ENCODE results near the gene PPM1J. TPM values are rescaled to one million over a fixed set of nuclear protein-coding genes. Genes with fewer than 3 reads are reported as not detected.

The PPM1J gene
- total and polyA plus RNA-seq, 9 of the 15 experiments (the other 6 are each of a cell fraction or from before 2014, with no cell fraction given): 0.25 to 10.5 (median 4.2) TPM

- Histone ChIP-seq H3K27me3 (ENCODE audit: control insufficient read depth in 2 of 2, insufficient read depth in 2 of 2, low read length in 2 of 2) (no peaks in the 10 kb centered on the region), H3K79me2 (ENCODE audit: control insufficient read depth, insufficient read depth, low read length) (peaks cover 31% of the 10 kb centered on the region), H3K27ac (ENCODE audit: extremely low read depth, low read depth, low read length) (peak overlapping the region; percentile 97; the same call in 2 of the 3 replicates), H3K4me3 (no peak overlapping the region), H3K9me1 (ENCODE audit: control insufficient read depth, insufficient read depth, low read length) (no peaks in the 10 kb centered on the region), H4K20me1 (replicated peaks; ENCODE audit: control insufficient read depth, insufficient read depth, low read length) (no peaks in the 10 kb centered on the region), H3K9me3 (replicated peaks; ENCODE audit: control insufficient read depth, insufficient read depth, low read depth, low read length) (no peaks in the 10 kb centered on the region), H3K36me3 (ENCODE audit: control insufficient read depth, insufficient read depth, low read length) (peaks cover 85% of the 10 kb centered on the region), H3K4me1 (replicated peaks in 1 of 2; ENCODE audit: control insufficient read depth in 2 of 2, insufficient read depth in 2 of 2, low read length in 2 of 2) (peaks cover 64 to 71% of the 10 kb centered on the region in 2 experiments), H3K9ac (ENCODE audit: insufficient read depth in 1 of 2, low read depth in 2 of 2, low read length in 2 of 2) (peak overlapping the region in 1 of 2 experiments; percentile 56; a peak in 2 of 4 replicates), H3K4me2 (ENCODE audit: insufficient read depth, low read length) (no peak overlapping the region), H2AFZ (ENCODE audit: low read depth, low read length) (no peak overlapping the region)
- POLR2A ChIA-PET: interaction anchor here (0.6 to 8.7 kb wide), 11 partner anchors 9 to 375 kb away, joined by 3 to 104 read pairs (median 5); partner anchors contain the start of genes LRIG2 and MOV10
- no peak for ATAC-seq
- CTCF ChIA-PET (ENCODE audit: low intra/inter-chr PET ratio): no interaction called here
- DNase-seq (ENCODE audit: extremely low read depth in 1 of 4, low spot score in 3 of 4): peak in 1 of 4 experiments; percentile 29
- in situ Hi-C loops (cut with MboI) (no loop called here), intact Hi-C loops (cut with micrococcal nuclease) (no loop called here)
- no TSS peak for BruUV-seq (replicated peaks)
- no peak for FAIRE-seq
- 82% methylated on average over 9 of the region's 9 CpGs for WGBS (ENCODE audit: insufficient coverage, low coverage, missing lambda C conversion rate)
- TF ChIP-seq ZHX1 (conservative IDR thresholded peaks at IDR 0.05; ENCODE audit: low read length) (no peak), ESRRB (CRISPR knock-in tag; IDR thresholded peaks at IDR 0.05; ENCODE audit: borderline replicate concordance) (no peak), E4F1 (CRISPR knock-in tag; IDR thresholded peaks at IDR 0.05; ENCODE audit: borderline replicate concordance) (no peak), NR3C1 (CRISPR knock-in tag; IDR thresholded peaks at IDR 0.05) (no peak), POLR3G (IDR thresholded peaks at IDR 0.05; ENCODE audit: extremely low read depth, insufficient read length, insufficient replicate concordance) (no peak), ZNF277 (CRISPR knock-in tag; IDR thresholded peaks at IDR 0.05; ENCODE audit: borderline replicate concordance) (no peak), NFATC3 (IDR thresholded peaks at IDR 0.05) (no peak), RBFOX2 (IDR thresholded peaks at IDR 0.05; ENCODE audit: low read depth, low read length) (peak; percentile 36), STAT6 (CRISPR knock-in tag; IDR thresholded peaks at IDR 0.05) (no peak), TOE1 (IDR thresholded peaks at IDR 0.05; ENCODE audit: borderline replicate concordance) (no peak), TOE1 (CRISPR knock-in tag; IDR thresholded peaks at IDR 0.05; ENCODE audit: borderline replicate concordance, low read depth) (no peak), POLR2G (IDR thresholded peaks at IDR 0.05; ENCODE audit: low read depth, low read length) (peak; percentile 66)
Observed at GRCh38 chr1:112697781-112698201, 17.3 kb downstream of the PPM1J start.
